Suprapubic skin (tissue), 4 donors: ENCODE measurements around the gene MYO1E. TPM values are rescaled to one million over a fixed set of nuclear protein-coding genes. Genes with fewer than 3 reads are reported as not detected.

ENCODE experiments used
- DNase-seq, 2 donors: peaks; one replicate each; pipeline ENCODE4 v3.0.0-alpha.2; 2019; ENCODE audit warnings: low spot score in 2 of 2
- H3K27ac ChIP-seq: fragments of 200-600 bp; sonication (generic); one replicate; pipeline ENCODE4 v1.5.1; 2019
- H3K27me3 ChIP-seq: fragments of 200-600 bp; sonication (generic); one replicate; pipeline ENCODE4 v1.5.1; 2019
- H3K36me3 ChIP-seq: fragments of 200-600 bp; sonication (generic); one replicate; pipeline ENCODE4 v1.5.1; 2019
- H3K4me1 ChIP-seq: fragments of 200-600 bp; sonication (generic); one replicate; pipeline ENCODE4 v1.5.1; 2019
- H3K4me3 ChIP-seq: fragments of 200-600 bp; sonication (generic); one replicate; pipeline ENCODE4 v1.5.1; 2019; ENCODE audit warnings: mild to moderate bottlenecking
- H3K9me3 ChIP-seq: fragments of 200-600 bp; sonication (generic); one replicate; pipeline ENCODE4 v1.5.1; 2019
- CTCF ChIP-seq, 2 donors: fragments of 200-600 bp in 1 of 2; fragments of 450-650 bp in 1 of 2; sonication (generic) in 1 of 2; IDR thresholded peaks; one replicate each; pipeline ENCODE4 v1.5.1; 2016 to 2019; ENCODE audit warnings: antibody characterized with exemption in 2 of 2, mild to moderate bottlenecking in 1 of 2, moderate library complexity in 1 of 2
- EP300 ChIP-seq: sonication (generic); formaldehyde crosslinking; IDR thresholded peaks from one replicate; pipeline ENCODE4 v1.6.1; 2017; ENCODE audit warnings: antibody characterized with exemption
- POLR2A ChIP-seq, 2 donors: fragments of 450-650 bp; IDR thresholded peaks; one replicate each; pipeline ENCODE4 v1.6.1; 2017; ENCODE audit warnings: antibody characterized with exemption in 2 of 2, mild to moderate bottlenecking in 2 of 2, moderate library complexity in 2 of 2
- POLR2AphosphoS5 ChIP-seq, 3 donors: sonication (generic); formaldehyde crosslinking; IDR thresholded peaks; one replicate each; pipeline ENCODE4 v1.6.1; 2017; ENCODE audit warnings: antibody characterized with exemption in 3 of 3
- WGBS: methylation state at CpG from one replicate; pipeline ENCODE4 v1.1.5; 2018; 5-methylcytosine and 5-hydroxymethylcytosine counted together
- total RNA-seq, 4 donors: library from RNA; depleted of rRNA; stranded (reverse); fragments of >200 nt; gene quantifications; one replicate each; pipeline ENCODE4 v1.1.0, GENCODE V29; 2016

MYO1E gene
- total RNA-seq, 4 donors from 2014 or later, result 79.7 to 171 (median 144) TPM

- TF ChIP-seq POLR2AphosphoS5 (IDR thresholded peaks at IDR 0.05) (no peak), CTCF (IDR thresholded peaks at IDR 0.05) (no peak), POLR2A (IDR thresholded peaks at IDR 0.05) (no peak), EP300 (no peak)
- Histone ChIP-seq H3K4me3 (no peak overlapping the region), H3K27ac (no peak overlapping the region), H3K4me1 (no peaks in the 10 kb centered on the region), H3K36me3 (peaks cover 36% of the 10 kb centered on the region), H3K9me3 (no peaks in the 10 kb centered on the region), H3K27me3 (no peaks in the 10 kb centered on the region)
- 74% methylated on average over 11 of the region's 11 CpGs for WGBS
- DNase-seq, result no peak
These were observed 149.6 kb downstream of the MYO1E start for GRCh38 chr15:59222906-59223550.

GRCh38 chr15:59221511-59222505 lies 150.9 kb downstream of the MYO1E start:
- no peak for TF ChIP-seq CTCF (IDR thresholded peaks at IDR 0.05)
- TF ChIP-seq POLR2AphosphoS5 (IDR thresholded peaks at IDR 0.05), result no peak
- TF ChIP-seq EP300, result no peak
- TF ChIP-seq POLR2A (IDR thresholded peaks at IDR 0.05), result no peak
- Histone ChIP-seq H3K4me3 (no peak overlapping the region), H3K27ac (no peak overlapping the region), H3K9me3 (no peaks in the 10 kb centered on the region), H3K36me3 (peaks cover 41% of the 10 kb centered on the region), H3K4me1 (no peaks in the 10 kb centered on the region), H3K27me3 (no peaks in the 10 kb centered on the region)
- no peak for DNase-seq
- 86% methylated on average over 5 of the region's 5 CpGs for WGBS

- 79% methylated on average over 3 of the region's 3 CpGs for whole genome bisulfite sequencing
These were observed 154.0 kb downstream of the MYO1E start for GRCh38 chr15:59218710-59219109.

GRCh38 chr15:59217876-59218498 lies 154.7 kb downstream of the MYO1E start:
- WGBS, result 94% methylated on average over 14 of the region's 14 CpGs
- peaks cover 57% of the 10 kb centered on the region for H3K36me3 ChIP-seq
- H3K9me3 ChIP-seq, result no peaks in the 10 kb centered on the region
- H3K4me1 ChIP-seq, result no peaks in the 10 kb centered on the region
- H3K27ac ChIP-seq, result no peak overlapping the region
- TF ChIP-seq POLR2A (IDR thresholded peaks at IDR 0.05), result no peak
- TF ChIP-seq POLR2AphosphoS5 (IDR thresholded peaks at IDR 0.05), result no peak
- TF ChIP-seq EP300, result no peak
- no peak for TF ChIP-seq CTCF (IDR thresholded peaks at IDR 0.05)
- no peaks in the 10 kb centered on the region for H3K27me3 ChIP-seq
- DNase-seq, result no peak
- no peak overlapping the region for H3K4me3 ChIP-seq

More at GRCh38 chr15:59218710-59219109, 154.0 kb downstream of the MYO1E start:
- Histone ChIP-seq H3K36me3 (peaks cover 53% of the 10 kb centered on the region), H3K27ac (no peak overlapping the region), H3K4me1 (no peaks in the 10 kb centered on the region), H3K9me3 (no peaks in the 10 kb centered on the region), H3K27me3 (no peaks in the 10 kb centered on the region), H3K4me3 (no peak overlapping the region)
- TF ChIP-seq EP300 (no peak), POLR2AphosphoS5 (IDR thresholded peaks at IDR 0.05) (no peak), POLR2A (IDR thresholded peaks at IDR 0.05) (no peak), CTCF (IDR thresholded peaks at IDR 0.05) (no peak)
- no peak for DNase-seq
